Medulla oblongata (tissue), 1 donor: Measurements from ENCODE around the gene CRISP2.

Source experiments
- DNase-seq: peaks from one replicate; pipeline ENCODE4 v3.0.0-alpha.2; 2015; ENCODE audit errors: extremely low spot score

The CRISP2 gene

DNA sequence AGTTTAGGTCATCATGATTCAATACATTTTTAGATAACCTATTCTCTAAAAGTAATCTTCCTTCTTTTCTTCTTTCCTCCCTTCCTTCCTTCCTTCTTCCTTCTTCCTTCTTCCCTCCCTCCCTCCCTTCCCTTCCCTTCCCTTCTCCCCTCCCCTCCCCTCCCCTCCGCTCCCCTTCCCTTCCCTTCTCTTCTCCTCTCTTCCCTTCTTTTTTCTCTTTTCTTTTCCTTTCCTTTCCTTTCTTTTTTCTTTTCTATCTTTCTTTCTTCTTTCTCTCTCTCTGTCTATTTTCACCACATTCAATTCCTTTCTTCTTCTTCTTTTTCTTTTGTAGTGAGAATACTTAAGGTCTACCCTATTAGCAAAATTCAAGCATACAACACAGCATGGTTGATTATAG lies 59.4 kb downstream of the CRISP2 start:
- DNase-seq, result no peak

DNA sequence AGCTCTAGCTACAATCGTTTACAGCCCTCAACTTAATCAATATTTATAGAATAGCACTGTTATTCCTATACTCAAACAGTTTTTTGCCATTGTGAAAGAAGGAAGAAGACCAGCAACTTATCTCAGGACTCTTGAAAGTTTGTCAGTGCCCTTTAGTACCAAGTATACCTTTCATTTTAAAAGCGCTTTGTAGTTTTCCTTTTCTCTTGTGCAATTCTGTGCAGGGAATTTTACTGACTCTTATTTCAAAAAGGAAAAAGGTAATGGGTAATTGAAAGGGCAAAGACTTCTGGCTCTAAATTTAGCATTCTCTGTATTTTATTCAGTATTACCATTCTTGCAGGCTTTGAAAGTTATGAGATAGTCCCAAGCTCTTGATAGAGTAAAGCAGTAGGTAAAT lies 59.9 kb downstream of the CRISP2 start:
- DNase-seq, result no peak

DNA sequence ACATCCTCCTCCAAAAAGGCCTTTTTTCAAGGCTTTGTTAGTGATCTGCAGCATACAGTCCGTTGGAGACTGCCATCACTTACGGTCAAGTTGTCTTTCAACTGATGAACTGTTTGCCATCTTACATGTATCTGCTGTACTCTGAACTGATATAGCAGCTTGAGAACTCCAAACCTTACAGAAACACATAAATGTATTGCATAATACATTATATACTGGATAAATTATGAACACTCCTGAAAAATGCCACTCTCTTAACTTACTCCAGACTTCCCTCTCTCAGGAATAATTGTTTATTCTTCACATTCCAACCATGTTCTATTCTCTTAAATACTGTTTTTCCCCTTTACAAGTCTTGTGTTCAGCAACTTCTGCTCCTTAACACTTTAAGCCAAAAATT lies 62.1 kb downstream of the CRISP2 start:
- no peak for DNase-seq

DNA sequence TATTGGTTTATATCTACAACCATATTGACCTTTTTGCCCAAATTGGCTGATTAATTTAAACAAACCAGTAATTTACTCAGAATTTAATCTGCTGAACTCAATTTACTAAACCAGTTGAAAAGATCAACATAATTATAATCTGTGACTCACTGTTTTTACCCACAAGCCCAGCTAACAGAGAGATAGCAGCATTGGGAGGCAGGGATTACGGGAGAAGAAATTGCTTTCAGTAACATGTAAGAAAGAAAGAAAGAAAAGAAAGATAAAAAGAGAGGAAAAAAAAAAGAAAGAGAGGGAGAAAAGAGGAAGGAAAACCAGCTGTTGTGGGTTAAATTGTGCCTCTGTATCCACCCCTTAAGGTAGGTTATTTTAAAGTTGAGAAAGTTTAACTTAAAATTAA lies 63.4 kb downstream of the CRISP2 start:
- DNase-seq, result no peak

DNA sequence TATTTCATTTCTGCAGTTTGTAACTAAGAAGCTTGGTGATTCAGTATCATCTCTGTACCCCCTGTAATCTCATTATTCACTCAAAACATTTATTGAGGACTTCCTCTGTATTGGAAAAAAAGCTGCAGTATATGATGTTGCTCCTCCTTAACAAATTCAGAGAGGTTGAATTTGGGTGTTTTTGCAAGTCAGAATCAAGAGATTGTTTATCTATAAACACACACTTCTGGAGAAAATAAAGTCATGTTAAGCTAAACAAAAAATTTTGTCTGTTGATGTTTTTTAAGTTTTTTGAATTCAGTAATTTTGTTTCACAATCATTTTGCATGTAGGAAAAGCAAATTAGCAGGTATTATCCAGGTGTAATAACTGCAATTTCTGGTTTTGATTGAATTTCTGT lies 65.3 kb downstream of the CRISP2 start:
- DNase-seq, result no peak

DNA sequence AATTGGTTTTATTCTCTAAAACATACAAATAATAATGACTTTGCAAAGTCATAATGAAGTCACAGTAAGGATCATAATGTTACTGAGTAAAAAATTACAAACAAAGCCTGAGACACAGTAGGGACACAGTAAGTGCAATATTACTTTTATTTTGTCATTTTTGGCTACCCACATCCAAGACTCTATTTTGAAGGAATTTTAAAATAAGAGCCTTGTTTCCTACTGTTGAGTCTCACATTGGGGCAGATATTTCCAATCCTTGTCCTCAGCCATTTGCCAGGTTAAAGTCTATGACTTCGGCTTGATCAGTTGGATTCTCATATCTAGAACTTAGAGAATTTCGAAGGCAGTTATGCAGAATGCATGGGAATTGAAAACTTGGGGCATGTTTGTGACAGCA lies 65.9 kb downstream of the CRISP2 start:
- DNase-seq, result no peak

DNA sequence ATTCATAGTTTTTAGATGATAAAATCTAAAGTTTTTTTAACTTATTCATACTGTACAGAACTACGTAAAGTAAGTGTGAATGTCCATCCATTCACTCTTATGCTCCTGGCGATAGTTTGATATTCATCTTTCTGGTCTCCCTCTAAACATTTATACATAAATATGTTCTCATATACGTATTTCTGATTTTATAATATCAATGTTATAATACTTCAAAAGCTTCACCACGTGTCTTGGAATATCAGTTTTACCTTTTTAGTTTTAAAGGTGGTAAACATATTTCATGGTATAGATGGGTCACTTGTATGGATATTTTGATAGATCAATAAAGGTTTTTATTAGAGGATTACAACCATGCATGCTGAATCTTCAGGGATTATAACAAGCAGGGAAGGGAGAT lies 66.4 kb downstream of the CRISP2 start:
- no peak for DNase-seq

DNA sequence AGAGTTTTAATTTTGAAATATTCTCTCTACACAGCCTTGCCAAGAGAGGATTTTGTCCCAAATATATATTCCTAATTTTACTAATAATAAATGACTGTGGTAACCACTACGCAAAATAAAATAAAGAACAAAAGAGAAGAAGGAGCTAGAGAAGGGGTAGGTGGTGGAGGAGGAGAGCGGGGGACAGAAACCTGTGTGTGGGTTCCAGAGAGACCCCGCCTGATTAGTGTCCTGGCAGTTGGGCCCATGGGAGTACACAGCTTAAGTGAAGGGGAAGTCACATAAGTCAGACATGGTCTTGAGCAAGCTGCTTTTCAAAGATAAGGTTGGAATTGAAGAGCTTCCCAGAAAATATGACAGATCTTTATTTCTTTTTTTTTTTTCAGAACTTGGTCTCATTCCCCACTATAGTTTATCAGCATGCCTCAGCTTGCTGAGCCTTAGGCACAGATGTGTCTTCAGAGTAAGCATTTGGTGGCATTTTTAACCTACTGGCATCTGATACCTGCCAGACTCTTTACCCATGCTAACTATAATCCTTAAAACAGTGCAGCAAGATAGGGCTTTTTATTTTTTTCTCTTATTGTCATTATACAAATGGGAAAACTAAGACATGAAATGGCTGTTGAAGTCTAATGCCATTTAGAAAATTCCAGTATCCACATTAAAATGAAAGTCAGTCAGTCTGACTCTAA lies 67.1 kb downstream of the CRISP2 start:
- DNase-seq, result no peak

DNA sequence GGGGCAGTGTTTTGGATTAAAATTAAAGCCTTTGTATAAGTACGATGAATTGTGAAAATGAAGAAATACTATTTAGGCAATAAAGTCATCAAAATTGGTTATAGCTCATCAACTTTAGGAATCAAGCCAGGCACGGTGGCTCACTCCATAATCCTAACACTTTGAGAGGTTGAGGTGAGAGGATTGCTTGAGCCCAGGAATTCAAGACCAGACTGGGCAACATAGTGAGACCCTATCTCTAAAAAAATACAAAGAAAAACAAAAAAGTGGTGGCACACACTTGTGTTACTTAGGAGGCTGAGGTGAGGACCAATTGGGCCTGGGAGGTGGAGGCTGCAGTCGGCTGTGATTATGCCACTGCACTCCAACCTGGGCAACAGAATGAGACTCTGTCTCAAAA lies 68.2 kb downstream of the CRISP2 start:
- DNase-seq, result no peak
